ENCODE results near the gene ADGRE3.
"Not testable (repeated sequence)": the region's sequence is repeated elsewhere in the genome, so short reads cannot be mapped to it uniquely, and the experiment has no call there.

Gene ADGRE3

GRCh38 chr19:14661372-14661924, 13.2 kb downstream of the ADGRE3 start:
- DNase-seq: peak; percentile 1

GRCh38 chr19:14659874-14660489, 14.7 kb downstream of the ADGRE3 start:
- DNase-seq: no peak

DNA sequence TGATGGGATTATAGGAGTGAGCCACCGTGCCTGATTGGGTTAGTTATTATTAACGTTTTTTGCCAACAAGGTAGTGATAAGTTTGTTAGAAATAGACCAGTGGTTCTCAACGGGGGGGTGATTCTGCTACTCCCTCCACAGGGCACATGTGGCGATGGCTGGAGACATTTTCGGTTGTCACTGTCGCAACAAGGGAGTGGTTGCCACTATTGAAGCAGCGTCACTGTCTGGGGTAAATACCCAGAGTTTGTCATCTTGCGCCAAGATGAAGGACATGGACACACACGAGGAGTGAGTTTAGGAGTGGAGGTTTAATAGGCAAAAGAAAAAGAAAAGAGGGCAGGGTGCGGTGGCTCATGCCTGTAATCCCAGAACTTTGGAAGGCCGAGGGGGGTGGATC, 18.9 kb downstream of the ADGRE3 start:
- no peak for DNase-seq

- no peak for DNase-seq
Observed at GRCh38 chr19:14654786-14655560, 19.7 kb downstream of the ADGRE3 start.

- no peak for DNase-seq
Observed at GRCh38 chr19:14650161-14650560, 24.5 kb downstream of the ADGRE3 start.

- DNase-seq: no peak
Observed at GRCh38 chr19:14649020-14649419, 25.6 kb downstream of the ADGRE3 start.

DNA sequence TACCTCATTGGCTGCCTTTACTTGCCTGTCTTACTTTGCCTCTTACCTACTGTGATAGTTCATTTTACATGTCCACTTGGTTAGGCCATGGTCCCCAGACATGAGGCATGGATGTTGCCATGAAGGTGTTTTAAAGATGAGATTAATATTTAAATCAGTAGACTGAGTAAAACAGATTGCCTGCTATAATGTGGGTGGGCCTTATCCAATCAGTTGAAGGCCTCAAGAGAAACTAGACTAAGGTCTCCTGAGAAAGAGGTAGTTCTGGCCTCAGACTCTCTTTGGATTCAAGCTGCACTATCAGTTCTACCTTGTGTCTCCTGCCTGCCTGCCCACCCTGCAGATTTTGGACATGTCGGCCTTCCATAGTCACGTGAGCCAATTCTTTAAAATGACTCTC, 26.1 kb downstream of the ADGRE3 start:
- no peak for DNase-seq

- no peak for DNase-seq
Observed at GRCh38 chr19:14639536-14640277, 34.9 kb downstream of the ADGRE3 start.

GRCh38 chr19:14632286-14632685, 42.4 kb downstream of the ADGRE3 start:
- no peak for DNase-seq

DNA sequence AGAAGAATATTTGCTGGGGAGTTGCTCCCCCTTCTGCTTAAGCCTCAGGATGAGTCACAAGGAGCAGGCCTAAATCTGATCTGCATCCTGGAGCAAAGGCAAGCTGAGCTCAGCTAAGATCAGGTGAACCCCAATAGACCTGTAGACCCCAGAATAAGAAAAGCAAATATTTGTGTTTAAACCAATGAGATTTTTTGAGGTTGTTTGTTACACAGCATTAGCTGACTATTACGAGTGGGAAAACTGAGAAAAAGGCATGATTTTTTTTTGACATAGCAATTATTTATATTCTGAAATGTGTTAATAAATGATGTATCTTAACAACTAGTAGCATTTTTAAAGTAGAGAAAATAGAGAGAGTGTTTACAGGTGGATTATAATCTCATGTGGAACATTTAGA, 45.1 kb downstream of the ADGRE3 start:
- no peak for DNase-seq

DNA sequence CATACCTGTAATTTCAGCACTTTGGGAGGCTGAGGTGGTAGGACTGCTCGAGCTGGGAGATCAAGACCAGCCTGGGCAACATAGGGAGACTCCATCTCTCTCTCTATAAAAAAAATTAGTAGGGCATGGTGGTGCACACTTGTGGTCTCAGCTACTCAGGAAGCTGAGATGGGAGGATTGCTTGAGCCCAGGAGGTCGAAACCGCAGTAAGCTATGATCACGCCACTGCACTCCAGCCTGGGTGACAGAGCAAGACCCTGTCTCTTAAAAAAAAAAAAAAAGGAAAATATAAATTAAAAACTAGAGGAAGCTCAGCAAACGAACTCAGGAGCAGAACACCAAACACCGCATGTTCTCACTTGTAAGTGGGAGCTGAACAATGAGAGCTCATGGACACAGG, 50.2 kb downstream of the ADGRE3 start:
- DNase-seq: not testable (repeated sequence)

DNA sequence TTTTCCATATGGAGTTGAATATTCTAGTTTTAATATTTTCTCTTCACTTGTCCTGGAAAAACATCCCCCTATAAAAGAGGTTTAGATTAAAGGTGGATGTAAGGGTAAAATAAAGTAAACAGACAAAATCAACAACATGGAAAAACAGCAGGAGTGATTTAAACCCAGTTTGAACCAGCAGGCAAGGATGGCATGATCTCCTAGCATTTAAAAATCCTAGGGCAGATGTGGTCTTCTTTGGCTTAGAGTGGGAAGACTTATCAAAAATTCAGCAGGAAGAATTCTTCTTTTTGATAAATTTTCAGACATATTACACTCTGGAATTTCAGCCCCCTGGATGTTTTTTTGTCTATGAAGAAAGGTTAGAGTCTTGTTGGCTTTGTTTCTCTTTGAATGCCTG, 55.2 kb downstream of the ADGRE3 start:
- no peak for DNase-seq

DNA sequence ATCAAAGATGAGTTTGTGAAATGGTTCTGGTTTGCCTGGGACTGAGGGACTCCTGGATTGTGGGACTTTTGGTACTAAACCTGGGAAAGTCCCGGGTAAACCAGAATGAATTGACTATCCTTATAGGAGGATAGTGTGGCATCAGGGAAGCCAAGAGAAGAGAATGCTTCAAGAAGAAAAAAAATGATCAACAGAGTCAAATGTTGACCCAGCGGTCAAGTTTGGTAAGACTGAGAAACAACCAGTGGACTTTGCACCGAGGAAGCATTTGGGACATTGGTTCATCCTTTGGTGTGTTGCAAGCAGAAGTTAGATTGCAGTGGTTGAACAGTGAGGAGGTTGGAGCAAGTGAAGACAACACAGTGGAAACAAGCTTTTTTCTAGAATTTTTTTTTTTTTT, 58.2 kb downstream of the ADGRE3 start:
- DNase-seq: no peak

DNA sequence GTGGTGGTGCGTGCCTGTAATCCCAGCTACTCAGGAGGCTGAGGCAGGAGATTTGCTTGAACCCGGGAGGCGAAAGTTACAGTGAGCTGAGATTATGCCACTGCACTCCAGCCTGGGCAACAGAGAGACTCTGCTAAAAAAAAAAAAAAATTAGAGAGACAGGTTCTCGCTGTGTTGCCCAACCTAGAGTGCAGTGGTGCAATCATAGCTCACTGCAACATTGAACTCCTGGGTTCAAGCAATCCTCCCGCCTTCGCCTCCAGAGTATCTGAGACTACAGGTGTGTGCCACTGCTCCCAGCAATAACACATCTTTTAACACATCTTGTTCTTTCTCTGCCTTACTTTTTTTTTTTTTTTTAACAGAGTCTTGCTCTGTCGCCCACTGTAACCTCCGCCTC, 59.0 kb downstream of the ADGRE3 start:
- no peak for DNase-seq

DNA sequence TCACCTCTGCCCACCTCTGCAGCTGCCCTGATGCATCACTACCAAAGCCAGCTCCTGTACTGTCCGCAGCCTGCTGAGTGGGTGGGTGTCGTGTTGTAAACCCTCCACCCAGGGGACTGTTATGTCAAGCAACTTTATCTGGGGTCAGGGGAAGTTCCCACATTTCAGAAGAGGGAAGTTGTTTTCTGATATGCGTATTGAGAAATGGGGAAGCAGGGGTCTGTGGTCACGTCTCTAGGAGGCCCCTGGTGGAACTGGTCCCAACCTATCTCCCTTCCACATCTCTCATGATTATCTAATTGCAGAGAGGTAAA, 60.6 kb downstream of the ADGRE3 start:
- DNase-seq: no peak

DNA sequence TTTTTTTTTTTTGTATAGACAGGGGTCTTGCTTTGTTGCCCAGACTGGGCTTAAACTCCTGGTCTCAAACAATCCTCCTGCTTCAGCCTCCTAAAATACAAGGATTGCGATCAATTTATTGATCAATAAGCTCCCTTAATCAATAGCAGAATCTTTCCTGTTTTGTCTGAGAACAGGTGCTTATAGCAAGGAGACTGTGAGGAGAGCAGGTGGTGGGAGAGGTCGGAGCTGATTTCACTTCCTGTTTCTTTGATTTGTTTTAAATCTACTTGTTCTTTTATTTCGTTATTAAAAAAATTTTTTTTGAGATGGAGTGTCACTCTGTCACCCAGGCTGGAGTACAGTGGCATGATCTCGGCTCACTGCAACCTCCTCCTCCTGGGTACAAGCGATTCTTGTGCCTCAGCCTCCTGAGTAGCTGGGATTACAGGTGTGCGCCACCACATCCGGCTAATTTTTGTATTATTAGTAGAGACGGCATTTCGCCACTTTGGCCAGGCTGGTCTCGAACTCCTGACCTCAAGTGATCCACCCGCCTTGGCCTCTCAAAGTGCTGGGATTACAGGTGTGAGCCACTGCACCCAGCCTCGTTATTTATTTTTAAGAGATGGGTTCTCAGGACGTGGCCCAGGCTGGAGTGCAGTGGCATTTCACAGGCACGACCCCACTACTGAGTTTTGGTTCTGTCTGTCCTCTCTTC, 61.1 kb downstream of the ADGRE3 start:
- DNase-seq: not testable (repeated sequence)

GRCh38 chr19:14612657-14613056, 62.0 kb downstream of the ADGRE3 start:
- no peak for DNase-seq

DNA sequence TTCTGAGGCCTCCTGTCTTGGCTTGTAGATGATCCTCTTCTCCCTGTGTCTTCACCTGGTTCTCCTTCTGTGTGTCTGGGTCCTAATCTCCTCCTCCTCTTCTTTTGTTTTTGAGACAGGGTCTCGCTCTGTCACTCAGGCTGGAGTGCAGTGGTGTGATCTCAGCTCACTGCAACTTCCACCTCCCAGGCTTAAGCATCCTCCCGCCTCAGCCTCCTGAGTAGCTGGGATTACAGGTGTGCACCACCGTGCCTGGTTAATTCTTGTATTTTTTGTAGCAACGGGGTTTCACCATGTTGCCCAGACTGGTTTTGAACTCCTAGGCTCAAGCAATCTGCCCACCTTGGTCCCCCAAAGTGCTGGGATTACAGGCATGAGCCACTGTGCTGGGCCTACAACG, 62.4 kb downstream of the ADGRE3 start:
- not testable (repeated sequence) for DNase-seq

DNA sequence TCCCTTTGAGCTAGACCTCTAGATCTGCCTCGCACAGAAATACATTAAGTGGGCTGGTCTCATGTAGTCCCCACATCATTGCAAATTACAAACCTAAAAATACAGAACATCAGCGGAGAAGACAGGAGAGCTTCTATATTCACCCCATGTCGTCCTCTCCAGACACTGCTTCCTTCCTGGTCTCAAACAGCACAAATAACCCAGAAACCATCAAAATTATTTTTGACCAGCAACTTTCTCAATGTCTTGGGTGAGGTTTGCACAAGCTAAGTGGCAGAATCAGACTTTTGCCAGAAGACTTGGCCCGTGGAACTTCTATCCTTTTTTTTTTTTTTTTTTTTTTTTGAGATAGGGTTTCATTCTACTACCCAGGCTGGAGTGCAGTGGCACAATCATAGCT, 63.6 kb downstream of the ADGRE3 start:
- peak; percentile 4 for DNase-seq

- no peak for DNase-seq
Observed at GRCh38 chr19:14606627-14607026, 68.0 kb downstream of the ADGRE3 start.

DNA sequence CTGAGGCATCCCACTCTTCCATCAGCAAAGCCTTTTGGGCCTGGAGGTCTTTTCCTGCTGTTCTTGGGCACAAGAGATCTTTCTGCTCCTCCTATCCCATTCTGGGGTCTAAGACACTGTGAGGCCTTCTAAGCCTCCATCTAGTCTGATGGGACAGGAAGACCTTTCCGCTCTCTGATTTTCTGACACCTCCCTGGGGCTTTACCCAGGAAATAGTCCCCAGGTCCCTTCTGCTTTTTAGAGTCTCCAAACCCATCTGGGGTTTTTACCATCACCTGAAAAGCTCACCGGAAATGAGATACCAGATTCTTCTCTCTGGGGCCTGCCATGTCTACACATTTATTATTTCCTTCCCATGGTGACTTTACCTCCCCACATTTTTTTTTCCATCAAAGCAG, 70.7 kb downstream of the ADGRE3 start:
- no peak for DNase-seq

- no peak for DNase-seq
Observed at GRCh38 chr19:14599548-14600147, 75.0 kb downstream of the ADGRE3 start.

DNA sequence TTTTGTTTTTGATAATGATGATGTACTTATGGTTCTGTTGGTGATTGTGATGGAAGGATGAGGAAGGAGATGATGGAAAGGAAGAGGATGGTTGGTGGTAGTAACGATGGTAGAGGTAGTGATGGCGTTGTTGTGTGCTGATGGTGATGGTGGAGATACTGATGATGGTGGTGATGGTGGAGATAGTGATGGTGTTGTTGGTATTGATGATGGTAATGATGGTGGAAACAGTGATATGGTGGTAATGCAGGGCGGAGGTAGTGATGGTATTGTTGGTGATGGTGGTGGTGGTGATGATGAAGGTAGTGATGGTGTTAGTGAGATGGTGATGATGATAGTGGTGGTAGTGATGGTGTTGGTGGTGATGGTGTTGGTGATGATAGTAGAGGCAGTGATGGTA, 79.1 kb downstream of the ADGRE3 start:
- no peak for DNase-seq
